GM23338 (cell line): ENCODE data around the gene VEGFB. TPM values are rescaled to one million over a fixed set of nuclear protein-coding genes. Genes with fewer than 3 reads are reported as not detected.

Experiments used
- CREB1 ChIP-seq: fragments of 250-450 bp; sonication (Bioruptor Pico); IDR thresholded peaks from 2 replicates; pipeline ENCODE4 v1.5.0; 2020; ENCODE audit warnings: low read depth, mild to moderate bottlenecking, moderate library complexity
- JUNB ChIP-seq: IDR thresholded peaks from one replicate; pipeline ENCODE4 v1.6.1; 2016; ENCODE audit warnings: antibody characterized with exemption; ENCODE audit not compliant: unreplicated experiment
- polyA plus RNA-seq: library from polyadenylated mRNA; unstranded; fragments of >200 nt; fragmentation: Nextera tagmentation; extraction: Ambion mirVana; gene quantifications from 2 replicates; pipeline ENCODE4 v1.2.1, GENCODE V29; 2016
- total RNA-seq: library from RNA; depleted of rRNA; stranded (reverse); fragments of >200 nt; shearing (Covaris generic); gene quantifications from 2 replicates; pipeline ENCODE4 v1.2.3, GENCODE V29; 2014
- TF ChIP-seq, protein P1 (sequence below): fragments of 250-450 bp; sonication (Bioruptor Pico); IDR thresholded peaks from 2 replicates; pipeline ENCODE4 v1.5.0; 2020; ENCODE audit warnings: mild to moderate bottlenecking, moderate library complexity
- TF ChIP-seq, protein P2 (sequence below): IDR thresholded peaks from 2 replicates; pipeline ENCODE4 v1.6.1; 2016; ENCODE audit warnings: antibody characterized with exemption
- TF ChIP-seq, protein P3 (sequence below): IDR thresholded peaks from one replicate; pipeline ENCODE4 v1.6.1; 2018; ENCODE audit warnings: antibody characterized with exemption; ENCODE audit not compliant: unreplicated experiment

Gene VEGFB
- total and polyA plus RNA-seq, 2 experiments from 2014 or later: 20.8 to 25.8 TPM

DNA sequence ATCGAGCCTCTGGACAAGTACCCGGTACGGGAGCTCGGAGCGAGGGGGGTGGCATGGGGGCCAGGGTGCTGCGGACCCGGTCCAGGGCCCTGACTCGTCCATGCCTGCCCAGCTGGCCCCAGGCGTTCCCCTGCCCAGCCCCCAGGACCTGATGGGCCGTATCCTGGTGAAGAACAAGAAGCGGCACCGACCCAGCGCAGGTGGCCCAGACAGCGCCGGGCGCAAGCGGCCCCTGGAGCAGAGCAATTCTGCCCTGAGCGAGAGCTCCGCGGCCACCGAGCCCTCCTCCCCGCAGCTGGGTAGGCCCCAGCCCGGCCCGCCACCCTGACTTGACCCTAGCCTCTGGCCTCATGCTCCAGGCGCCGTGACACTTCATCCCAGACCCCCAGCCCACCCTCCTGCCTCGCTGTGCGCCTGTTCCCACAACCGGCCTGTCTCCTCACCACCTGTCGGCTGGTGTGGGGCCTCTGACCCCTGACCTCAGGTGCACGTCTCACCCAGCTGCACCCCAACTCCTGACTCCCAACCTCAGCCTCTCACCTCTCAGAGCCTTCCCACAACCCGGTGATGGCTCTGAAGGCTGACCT, 24.7 kb downstream of the VEGFB start (continued):
- TF ChIP-seq, protein P1, sequence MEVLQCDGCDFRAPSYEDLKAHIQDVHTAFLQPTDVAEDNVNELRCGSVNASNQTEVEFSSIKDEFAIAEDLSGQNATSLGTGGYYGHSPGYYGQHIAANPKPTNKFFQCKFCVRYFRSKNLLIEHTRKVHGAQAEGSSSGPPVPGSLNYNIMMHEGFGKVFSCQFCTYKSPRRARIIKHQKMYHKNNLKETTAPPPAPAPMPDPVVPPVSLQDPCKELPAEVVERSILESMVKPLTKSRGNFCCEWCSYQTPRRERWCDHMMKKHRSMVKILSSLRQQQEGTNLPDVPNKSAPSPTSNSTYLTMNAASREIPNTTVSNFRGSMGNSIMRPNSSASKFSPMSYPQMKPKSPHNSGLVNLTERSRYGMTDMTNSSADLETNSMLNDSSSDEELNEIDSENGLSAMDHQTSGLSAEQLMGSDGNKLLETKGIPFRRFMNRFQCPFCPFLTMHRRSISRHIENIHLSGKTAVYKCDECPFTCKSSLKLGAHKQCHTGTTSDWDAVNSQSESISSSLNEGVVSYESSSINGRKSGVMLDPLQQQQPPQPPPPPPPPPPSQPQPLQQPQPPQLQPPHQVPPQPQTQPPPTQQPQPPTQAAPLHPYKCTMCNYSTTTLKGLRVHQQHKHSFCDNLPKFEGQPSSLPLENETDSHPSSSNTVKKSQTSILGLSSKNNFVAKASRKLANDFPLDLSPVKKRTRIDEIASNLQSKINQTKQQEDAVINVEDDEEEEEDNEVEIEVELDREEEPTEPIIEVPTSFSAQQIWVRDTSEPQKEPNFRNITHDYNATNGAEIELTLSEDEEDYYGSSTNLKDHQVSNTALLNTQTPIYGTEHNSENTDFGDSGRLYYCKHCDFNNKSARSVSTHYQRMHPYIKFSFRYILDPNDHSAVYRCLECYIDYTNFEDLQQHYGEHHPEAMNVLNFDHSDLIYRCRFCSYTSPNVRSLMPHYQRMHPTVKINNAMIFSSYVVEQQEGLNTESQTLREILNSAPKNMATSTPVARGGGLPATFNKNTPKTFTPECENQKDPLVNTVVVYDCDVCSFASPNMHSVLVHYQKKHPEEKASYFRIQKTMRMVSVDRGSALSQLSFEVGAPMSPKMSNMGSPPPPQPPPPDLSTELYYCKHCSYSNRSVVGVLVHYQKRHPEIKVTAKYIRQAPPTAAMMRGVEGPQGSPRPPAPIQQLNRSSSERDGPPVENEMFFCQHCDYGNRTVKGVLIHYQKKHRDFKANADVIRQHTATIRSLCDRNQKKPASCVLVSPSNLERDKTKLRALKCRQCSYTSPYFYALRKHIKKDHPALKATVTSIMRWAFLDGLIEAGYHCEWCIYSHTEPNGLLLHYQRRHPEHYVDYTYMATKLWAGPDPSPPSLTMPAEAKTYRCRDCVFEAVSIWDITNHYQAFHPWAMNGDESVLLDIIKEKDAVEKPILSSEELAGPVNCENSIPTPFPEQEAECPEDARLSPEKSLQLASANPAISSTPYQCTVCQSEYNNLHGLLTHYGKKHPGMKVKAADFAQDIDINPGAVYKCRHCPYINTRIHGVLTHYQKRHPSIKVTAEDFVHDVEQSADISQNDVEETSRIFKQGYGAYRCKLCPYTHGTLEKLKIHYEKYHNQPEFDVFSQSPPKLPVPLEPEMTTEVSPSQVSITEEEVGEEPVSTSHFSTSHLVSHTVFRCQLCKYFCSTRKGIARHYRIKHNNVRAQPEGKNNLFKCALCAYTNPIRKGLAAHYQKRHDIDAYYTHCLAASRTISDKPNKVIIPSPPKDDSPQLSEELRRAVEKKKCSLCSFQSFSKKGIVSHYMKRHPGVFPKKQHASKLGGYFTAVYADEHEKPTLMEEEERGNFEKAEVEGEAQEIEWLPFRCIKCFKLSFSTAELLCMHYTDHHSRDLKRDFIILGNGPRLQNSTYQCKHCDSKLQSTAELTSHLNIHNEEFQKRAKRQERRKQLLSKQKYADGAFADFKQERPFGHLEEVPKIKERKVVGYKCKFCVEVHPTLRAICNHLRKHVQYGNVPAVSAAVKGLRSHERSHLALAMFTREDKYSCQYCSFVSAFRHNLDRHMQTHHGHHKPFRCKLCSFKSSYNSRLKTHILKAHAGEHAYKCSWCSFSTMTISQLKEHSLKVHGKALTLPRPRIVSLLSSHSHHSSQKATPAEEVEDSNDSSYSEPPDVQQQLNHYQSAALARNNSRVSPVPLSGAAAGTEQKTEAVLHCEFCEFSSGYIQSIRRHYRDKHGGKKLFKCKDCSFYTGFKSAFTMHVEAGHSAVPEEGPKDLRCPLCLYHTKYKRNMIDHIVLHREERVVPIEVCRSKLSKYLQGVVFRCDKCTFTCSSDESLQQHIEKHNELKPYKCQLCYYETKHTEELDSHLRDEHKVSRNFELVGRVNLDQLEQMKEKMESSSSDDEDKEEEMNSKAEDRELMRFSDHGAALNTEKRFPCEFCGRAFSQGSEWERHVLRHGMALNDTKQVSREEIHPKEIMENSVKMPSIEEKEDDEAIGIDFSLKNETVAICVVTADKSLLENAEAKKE: no peak
- TF ChIP-seq, protein P2, sequence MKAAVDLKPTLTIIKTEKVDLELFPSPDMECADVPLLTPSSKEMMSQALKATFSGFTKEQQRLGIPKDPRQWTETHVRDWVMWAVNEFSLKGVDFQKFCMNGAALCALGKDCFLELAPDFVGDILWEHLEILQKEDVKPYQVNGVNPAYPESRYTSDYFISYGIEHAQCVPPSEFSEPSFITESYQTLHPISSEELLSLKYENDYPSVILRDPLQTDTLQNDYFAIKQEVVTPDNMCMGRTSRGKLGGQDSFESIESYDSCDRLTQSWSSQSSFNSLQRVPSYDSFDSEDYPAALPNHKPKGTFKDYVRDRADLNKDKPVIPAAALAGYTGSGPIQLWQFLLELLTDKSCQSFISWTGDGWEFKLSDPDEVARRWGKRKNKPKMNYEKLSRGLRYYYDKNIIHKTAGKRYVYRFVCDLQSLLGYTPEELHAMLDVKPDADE: no peak
- TF ChIP-seq, protein P3, sequence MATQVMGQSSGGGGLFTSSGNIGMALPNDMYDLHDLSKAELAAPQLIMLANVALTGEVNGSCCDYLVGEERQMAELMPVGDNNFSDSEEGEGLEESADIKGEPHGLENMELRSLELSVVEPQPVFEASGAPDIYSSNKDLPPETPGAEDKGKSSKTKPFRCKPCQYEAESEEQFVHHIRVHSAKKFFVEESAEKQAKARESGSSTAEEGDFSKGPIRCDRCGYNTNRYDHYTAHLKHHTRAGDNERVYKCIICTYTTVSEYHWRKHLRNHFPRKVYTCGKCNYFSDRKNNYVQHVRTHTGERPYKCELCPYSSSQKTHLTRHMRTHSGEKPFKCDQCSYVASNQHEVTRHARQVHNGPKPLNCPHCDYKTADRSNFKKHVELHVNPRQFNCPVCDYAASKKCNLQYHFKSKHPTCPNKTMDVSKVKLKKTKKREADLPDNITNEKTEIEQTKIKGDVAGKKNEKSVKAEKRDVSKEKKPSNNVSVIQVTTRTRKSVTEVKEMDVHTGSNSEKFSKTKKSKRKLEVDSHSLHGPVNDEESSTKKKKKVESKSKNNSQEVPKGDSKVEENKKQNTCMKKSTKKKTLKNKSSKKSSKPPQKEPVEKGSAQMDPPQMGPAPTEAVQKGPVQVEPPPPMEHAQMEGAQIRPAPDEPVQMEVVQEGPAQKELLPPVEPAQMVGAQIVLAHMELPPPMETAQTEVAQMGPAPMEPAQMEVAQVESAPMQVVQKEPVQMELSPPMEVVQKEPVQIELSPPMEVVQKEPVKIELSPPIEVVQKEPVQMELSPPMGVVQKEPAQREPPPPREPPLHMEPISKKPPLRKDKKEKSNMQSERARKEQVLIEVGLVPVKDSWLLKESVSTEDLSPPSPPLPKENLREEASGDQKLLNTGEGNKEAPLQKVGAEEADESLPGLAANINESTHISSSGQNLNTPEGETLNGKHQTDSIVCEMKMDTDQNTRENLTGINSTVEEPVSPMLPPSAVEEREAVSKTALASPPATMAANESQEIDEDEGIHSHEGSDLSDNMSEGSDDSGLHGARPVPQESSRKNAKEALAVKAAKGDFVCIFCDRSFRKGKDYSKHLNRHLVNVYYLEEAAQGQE: no peak
- TF ChIP-seq JUNB: no peak
- TF ChIP-seq CREB1 (CRISPR knock-in tag): no peak
